Parathyroid adenoma (tissue), 2 donors: ENCODE results near the gene DHCR7.

Source experiments
- H2AFZ ChIP-seq: fragments of 300-600 bp; sonication (generic); one replicate; pipeline ENCODE4 v1.7.0; 2017; ENCODE audit warnings: antibody characterized with exemption, mild to moderate bottlenecking
- H3K27ac ChIP-seq: fragments of 300-600 bp; sonication (generic); one replicate; pipeline ENCODE4 v1.7.0; 2017
- H3K27me3 ChIP-seq: fragments of 300-600 bp; sonication (generic); one replicate; pipeline ENCODE4 v1.7.0; 2017; ENCODE audit warnings: low read length; ENCODE audit not compliant: control insufficient read depth, insufficient read depth
- H3K36me3 ChIP-seq: fragments of 300-600 bp; sonication (generic); one replicate; pipeline ENCODE4 v1.7.0; 2017; ENCODE audit warnings: low read length; ENCODE audit not compliant: control insufficient read depth, insufficient read depth
- H3K4me1 ChIP-seq: fragments of 300-600 bp; sonication (generic); one replicate; pipeline ENCODE4 v1.7.0; 2017; ENCODE audit warnings: control low read depth
- H3K4me2 ChIP-seq: fragments of 300-600 bp; sonication (generic); one replicate; pipeline ENCODE4 v1.7.0; 2017; ENCODE audit warnings: low read length
- H3K4me3 ChIP-seq: fragments of 300-600 bp; sonication (generic); one replicate; pipeline ENCODE4 v1.7.0; 2017; ENCODE audit warnings: low read depth, low read length
- H3K79me2 ChIP-seq: fragments of 300-600 bp; sonication (generic); one replicate; pipeline ENCODE4 v1.7.0; 2017; ENCODE audit warnings: control low read depth
- H3K9ac ChIP-seq: fragments of 300-600 bp; sonication (generic); one replicate; pipeline ENCODE4 v1.7.0; 2017; ENCODE audit warnings: mild to moderate bottlenecking
- H3K9me3 ChIP-seq: fragments of 300-600 bp; sonication (generic); one replicate; pipeline ENCODE4 v1.7.0; 2017; ENCODE audit warnings: low read length; ENCODE audit not compliant: control insufficient read depth
- TF ChIP-seq, protein P1 (sequence below): fragments of 300-600 bp; sonication (generic); IDR thresholded peaks from one replicate; pipeline ENCODE4 v1.7.0; 2017; ENCODE audit warnings: antibody characterized with exemption, mild to moderate bottlenecking
- donor health status: primary hyperparathyroidism.

Gene DHCR7

DNA sequence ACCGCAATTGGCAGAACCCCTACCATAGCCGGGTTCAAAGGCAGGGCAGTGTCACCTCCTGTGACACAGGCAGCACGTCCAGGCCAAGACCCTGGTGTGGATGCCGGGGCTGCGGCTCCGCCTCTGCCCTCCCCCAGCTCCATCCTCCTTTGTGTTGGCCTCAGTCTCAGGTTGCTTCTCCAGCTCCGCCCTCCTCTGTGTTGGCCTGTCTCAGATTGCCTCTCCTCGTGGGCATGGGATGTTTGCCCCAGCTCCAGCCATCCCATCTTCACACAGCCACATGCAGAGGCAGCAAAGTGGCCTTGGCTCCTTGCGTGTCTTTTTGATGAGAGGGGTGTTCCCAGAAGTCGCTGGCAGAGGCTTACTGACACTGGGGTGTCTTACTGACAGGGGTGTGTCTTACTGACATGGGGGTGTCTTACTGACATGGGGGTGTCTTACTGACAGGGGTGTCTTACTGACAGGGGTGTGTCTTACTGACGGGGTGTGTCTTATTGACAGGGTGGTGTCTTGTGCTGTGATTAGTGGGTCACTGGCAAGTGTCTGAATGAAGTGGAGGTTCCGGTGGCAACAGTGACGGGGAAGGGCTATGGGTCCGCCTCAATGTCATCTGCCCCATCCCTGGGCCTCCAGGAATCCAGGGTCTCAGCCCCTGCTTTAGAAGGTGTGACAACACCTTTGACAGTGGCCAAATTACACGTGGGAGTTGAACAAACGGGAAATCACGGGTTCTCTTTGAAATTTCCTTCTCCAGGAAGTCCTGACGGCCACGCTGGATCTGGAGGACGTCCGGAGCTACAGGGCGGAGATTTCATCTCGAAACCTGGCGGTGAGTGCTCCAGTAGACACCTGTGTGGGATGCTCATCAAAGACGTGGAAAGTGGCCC, 29.7 kb upstream of the DHCR7 start:
- Histone ChIP-seq H3K4me3 (no peak overlapping the region), H3K9me3 (no peaks in the 10 kb centered on the region), H3K4me1 (no peaks in the 10 kb centered on the region), H2AFZ (no peak overlapping the region), H3K27me3 (no peaks in the 10 kb centered on the region), H3K4me2 (no peak overlapping the region), H3K79me2 (no peaks in the 10 kb centered on the region), H3K9ac (no peak overlapping the region), H3K36me3 (no peaks in the 10 kb centered on the region), H3K27ac (no peak overlapping the region)
- TF ChIP-seq, protein P1, sequence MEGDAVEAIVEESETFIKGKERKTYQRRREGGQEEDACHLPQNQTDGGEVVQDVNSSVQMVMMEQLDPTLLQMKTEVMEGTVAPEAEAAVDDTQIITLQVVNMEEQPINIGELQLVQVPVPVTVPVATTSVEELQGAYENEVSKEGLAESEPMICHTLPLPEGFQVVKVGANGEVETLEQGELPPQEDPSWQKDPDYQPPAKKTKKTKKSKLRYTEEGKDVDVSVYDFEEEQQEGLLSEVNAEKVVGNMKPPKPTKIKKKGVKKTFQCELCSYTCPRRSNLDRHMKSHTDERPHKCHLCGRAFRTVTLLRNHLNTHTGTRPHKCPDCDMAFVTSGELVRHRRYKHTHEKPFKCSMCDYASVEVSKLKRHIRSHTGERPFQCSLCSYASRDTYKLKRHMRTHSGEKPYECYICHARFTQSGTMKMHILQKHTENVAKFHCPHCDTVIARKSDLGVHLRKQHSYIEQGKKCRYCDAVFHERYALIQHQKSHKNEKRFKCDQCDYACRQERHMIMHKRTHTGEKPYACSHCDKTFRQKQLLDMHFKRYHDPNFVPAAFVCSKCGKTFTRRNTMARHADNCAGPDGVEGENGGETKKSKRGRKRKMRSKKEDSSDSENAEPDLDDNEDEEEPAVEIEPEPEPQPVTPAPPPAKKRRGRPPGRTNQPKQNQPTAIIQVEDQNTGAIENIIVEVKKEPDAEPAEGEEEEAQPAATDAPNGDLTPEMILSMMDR: no peak

DNA sequence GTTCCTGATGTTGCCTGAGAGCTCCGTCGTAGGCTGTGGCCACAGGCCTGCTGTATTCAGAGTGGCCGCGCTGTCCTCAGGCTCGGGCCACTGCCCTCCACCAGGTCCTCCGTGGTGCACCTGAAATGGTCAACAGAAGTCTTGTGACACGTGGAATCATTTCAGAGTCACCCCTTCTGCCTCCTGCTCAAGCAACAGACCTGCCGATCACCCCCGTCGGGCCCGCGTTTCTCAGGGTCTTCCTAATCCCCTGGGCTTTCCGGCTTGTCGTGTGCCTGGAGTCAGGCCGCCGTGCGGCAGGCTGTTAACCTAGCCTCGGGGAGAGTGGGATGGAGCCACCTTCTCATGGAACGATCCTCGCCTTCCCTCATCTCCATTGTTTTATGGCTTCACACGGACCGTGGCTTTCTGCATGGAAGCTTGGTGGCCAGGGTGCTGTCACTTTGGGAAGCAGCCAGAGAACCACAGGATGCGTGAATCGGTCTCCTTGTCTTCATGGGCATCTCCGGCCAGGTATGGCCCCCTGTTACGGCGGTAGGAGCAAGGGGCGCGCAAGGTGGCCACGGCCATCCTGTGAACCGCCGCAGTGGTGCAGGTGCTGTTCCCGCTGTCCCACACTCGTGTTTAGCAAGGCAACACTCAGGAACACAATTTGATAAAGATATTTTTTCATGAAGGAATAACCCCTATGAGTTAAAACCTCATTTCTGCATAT, 28.9 kb upstream of the DHCR7 start:
- no peak overlapping the region for H2AFZ ChIP-seq

DNA sequence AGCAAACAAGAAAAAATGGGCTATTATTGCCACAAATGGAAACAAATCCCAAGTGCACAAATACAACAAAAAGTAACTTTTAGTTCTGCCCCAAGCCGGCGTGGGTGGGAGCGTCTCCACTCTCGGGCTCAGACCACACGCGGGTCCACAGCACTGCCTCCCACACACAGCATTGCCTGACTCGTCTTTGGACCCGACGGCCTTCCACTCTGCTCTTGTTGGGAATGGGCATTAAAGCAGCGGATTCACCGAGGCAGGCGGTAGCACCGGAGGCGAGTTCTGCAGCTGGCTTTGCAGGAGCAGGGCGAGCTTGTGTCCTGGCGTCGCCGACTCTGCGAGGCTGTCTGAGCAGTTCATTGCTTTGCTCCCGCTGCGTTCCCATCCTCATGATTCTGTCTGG, 27.8 kb upstream of the DHCR7 start:
- H3K27ac ChIP-seq: no peak overlapping the region
- no peak overlapping the region for H2AFZ ChIP-seq
- TF ChIP-seq, protein P1: no peak
- no peaks in the 10 kb centered on the region for H3K4me1 ChIP-seq
- no peak overlapping the region for H3K9ac ChIP-seq
- H3K27me3 ChIP-seq: no peaks in the 10 kb centered on the region
- H3K79me2 ChIP-seq: no peaks in the 10 kb centered on the region
- no peaks in the 10 kb centered on the region for H3K9me3 ChIP-seq
- no peak overlapping the region for H3K4me3 ChIP-seq
- H3K4me2 ChIP-seq: no peak overlapping the region
- no peaks in the 10 kb centered on the region for H3K36me3 ChIP-seq

More for the DNA sequence above, 28.9 kb upstream of the DHCR7 start:
- Histone ChIP-seq H3K27ac (no peak overlapping the region), H3K4me3 (no peak overlapping the region), H3K36me3 (no peaks in the 10 kb centered on the region), H3K4me1 (no peaks in the 10 kb centered on the region), H3K9me3 (no peaks in the 10 kb centered on the region), H3K4me2 (no peak overlapping the region), H3K27me3 (no peaks in the 10 kb centered on the region), H3K9ac (no peak overlapping the region), H3K79me2 (no peaks in the 10 kb centered on the region)
- TF ChIP-seq, protein P1: no peak

DNA sequence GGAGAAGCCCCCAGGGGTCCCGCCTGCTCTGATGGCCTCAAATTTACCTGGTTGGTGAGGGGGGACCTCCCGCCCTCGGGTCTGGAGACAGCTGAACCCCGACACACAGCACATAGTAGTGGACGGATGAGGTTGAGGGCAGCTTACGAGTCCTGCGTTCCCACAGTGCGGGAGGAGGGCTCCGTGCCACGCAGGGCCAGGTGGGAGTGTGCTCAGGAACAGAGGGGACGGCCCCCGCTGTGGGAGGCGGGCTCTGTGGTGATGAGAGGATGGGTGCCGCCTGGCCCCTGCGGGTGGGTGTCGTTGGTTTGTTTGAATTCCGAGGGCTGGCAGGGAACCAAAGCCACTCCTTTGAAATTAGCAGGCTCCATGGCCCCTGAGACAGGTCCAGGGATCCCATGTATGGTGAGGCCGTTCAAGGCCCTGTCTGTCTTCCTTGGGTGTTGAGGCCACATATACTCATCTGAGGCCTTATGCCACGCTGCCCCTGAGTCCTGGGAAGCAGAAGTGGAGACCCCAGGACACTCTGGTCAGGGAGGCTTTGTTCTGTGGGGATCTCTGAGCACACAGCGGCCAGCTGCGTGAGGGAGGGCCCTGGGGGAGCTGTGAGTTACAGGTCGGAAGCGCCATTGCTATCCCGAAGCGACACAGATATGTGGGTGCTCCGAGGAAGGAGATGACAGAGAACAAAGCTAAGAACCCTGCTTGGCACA, 26.7 kb upstream of the DHCR7 start:
- Histone ChIP-seq H3K4me3 (no peak overlapping the region), H3K27ac (no peak overlapping the region), H3K27me3 (no peaks in the 10 kb centered on the region), H3K79me2 (no peaks in the 10 kb centered on the region), H3K36me3 (no peaks in the 10 kb centered on the region), H3K4me2 (no peak overlapping the region), H3K4me1 (no peaks in the 10 kb centered on the region), H3K9ac (no peak overlapping the region), H3K9me3 (no peaks in the 10 kb centered on the region), H2AFZ (no peak overlapping the region)
- TF ChIP-seq, protein P1: no peak
